GM12865 (cell line): ENCODE data around the gene MEIKIN.
A peak's percentile ranks its signal among the peaks of the same experiment; 100 is the strongest.
"Not testable (repeated sequence)": the region's sequence is repeated elsewhere in the genome, so short reads cannot be mapped to it uniquely, and the experiment has no call there.

Experiments
- DNase-seq: peaks from one replicate; pipeline ENCODE4 v3.0.0; 2010; ENCODE audit warnings: low read depth
- H3K4me3 ChIP-seq: 2 replicates; pipeline ENCODE4 v1.5.1; 2011; ENCODE audit warnings: mild to moderate bottlenecking, low read depth, low read length, control low read depth
- TF ChIP-seq, protein P1 (sequence below): IDR thresholded peaks from 2 replicates; pipeline ENCODE4 v1.5.1; 2011; ENCODE audit warnings: low read length, control low read depth, low read depth, inconsistent platforms; ENCODE audit not compliant: insufficient read depth; ENCODE audit errors: missing control alignments

The MEIKIN gene

GRCh38 chr5:131854134-131854533, 91.3 kb downstream of the MEIKIN start:
- peak; percentile 48 for DNase-seq
- TF ChIP-seq, protein P1, sequence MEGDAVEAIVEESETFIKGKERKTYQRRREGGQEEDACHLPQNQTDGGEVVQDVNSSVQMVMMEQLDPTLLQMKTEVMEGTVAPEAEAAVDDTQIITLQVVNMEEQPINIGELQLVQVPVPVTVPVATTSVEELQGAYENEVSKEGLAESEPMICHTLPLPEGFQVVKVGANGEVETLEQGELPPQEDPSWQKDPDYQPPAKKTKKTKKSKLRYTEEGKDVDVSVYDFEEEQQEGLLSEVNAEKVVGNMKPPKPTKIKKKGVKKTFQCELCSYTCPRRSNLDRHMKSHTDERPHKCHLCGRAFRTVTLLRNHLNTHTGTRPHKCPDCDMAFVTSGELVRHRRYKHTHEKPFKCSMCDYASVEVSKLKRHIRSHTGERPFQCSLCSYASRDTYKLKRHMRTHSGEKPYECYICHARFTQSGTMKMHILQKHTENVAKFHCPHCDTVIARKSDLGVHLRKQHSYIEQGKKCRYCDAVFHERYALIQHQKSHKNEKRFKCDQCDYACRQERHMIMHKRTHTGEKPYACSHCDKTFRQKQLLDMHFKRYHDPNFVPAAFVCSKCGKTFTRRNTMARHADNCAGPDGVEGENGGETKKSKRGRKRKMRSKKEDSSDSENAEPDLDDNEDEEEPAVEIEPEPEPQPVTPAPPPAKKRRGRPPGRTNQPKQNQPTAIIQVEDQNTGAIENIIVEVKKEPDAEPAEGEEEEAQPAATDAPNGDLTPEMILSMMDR = no peak
- no peak overlapping the region for H3K4me3 ChIP-seq

DNA sequence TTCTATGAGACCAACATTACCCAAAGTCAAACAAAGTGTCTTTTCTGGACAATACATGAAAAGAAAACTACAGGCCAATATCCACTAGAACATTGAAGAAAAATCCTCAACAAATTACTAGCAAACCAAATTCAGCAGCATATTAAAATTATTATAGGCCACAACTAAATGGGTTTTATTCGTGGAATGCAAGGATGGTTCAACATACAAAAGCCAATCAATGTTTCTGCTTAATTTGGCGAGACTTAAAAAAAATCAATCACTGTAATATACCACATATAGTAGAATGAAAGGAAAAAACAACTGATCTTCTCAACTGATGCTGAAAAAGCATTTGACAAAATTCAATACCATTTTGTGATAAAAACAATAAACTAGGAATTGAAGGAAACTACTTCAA, 96.8 kb downstream of the MEIKIN start:
- TF ChIP-seq, protein P1 = no peak
- H3K4me3 ChIP-seq = no peak overlapping the region
- no peak for DNase-seq

- H3K4me3 ChIP-seq = no peak overlapping the region
- DNase-seq = no peak
- TF ChIP-seq, protein P1 = no peak
Measured at GRCh38 chr5:131846536-131846935, 98.9 kb downstream of the MEIKIN start.

- DNase-seq = no peak
- no peak overlapping the region for H3K4me3 ChIP-seq
- TF ChIP-seq, protein P1 = no peak
Measured at GRCh38 chr5:131845828-131846227, 99.6 kb downstream of the MEIKIN start.

GRCh38 chr5:131842971-131843370, 102.5 kb downstream of the MEIKIN start:
- not testable (repeated sequence) for DNase-seq, H3K4me3 ChIP-seq

- DNase-seq, H3K4me3 ChIP-seq: not testable (repeated sequence)
Measured at GRCh38 chr5:131832702-131833101, 112.8 kb downstream of the MEIKIN start.

DNA sequence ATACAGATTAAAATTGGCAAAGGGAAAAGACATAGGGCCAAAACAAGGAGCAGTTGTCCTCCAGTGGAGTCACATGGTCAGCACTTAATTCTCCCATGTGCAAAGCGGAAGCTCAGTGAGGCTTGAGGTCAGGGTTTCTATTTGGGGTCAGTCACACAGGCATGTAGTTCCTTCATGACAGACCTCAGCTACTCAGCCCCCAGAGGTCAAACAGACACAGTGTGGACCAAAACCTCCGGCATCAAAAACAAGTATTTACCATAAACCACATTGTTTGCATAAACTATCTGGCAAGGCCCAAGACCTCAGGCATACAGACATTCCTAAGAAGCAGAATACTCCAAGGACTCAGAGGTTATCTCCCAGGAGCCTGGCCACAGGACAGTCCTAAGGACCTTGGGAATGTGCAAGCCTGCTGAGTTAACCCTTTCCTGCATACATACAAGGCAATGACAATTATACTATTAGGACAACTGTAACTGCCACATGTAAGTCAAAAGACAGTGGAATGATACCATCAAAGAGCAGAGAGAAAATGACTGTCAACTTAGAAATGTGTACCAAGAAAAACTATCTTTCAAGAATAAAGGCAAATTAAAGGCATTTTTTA, 120.0 kb downstream of the MEIKIN start:
- no peak overlapping the region for H3K4me3 ChIP-seq
- TF ChIP-seq, protein P1 = no peak

DNA sequence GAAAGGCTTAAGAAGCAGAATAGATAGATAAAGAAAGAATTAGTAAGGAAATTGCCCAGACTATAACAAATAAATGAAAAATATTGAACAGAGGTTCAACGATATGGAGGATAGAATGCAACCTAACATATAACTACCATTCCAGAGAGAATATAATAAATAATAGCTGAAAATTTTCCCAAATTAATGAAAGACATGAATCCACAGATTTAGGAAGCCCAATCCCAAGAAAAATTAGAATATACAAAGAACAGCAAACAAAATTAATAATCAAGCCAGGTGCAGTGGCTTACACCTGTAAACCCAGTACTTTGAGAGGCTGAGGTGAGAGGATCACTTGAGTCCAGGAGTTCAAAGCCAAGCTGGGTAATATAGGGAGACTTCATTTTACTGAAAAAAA, 120.8 kb downstream of the MEIKIN start:
- TF ChIP-seq, protein P1 = no peak
- H3K4me3 ChIP-seq = no peak overlapping the region
- DNase-seq = no peak

More for the DNA sequence above, 120.0 kb downstream of the MEIKIN start:
- DNase-seq = peak; percentile 54
